Kidney (tissue), 14 donors: ENCODE measurements around the gene DNAJC15. TPM values are rescaled to one million over a fixed set of nuclear protein-coding genes. Genes with fewer than 3 reads are reported as not detected.

Experiments
- DNase-seq, 5 donors: peaks; one replicate each; pipeline ENCODE4 v3.0.0-alpha.2; 2013 to 2020
- FAIRE-seq: peaks from 2 replicates; lab custom pipeline; 2012; peaks lifted over from hg19 to GRCh38; lab: Jason Lieb, UNC
- H3K27ac ChIP-seq, 2 donors: one replicate each; pipeline ENCODE4 v1.7.0; 2013; ENCODE audit warnings: low read depth in 2 of 2, low read length in 2 of 2, inconsistent platforms in 1 of 2
- H3K27me3 ChIP-seq: one replicate; pipeline ENCODE4 v1.7.1; 2013; ENCODE audit warnings: low read length, inconsistent platforms; ENCODE audit not compliant: control insufficient read depth, insufficient read depth
- H3K36me3 ChIP-seq, 3 donors: one replicate each; pipeline versions ENCODE4 v1.7.0 to v1.7.1; 2013; ENCODE audit warnings: low read length in 3 of 3, control low read depth in 1 of 3, inconsistent platforms in 1 of 3; ENCODE audit not compliant: insufficient read depth in 3 of 3, control insufficient read depth in 2 of 3
- H3K4me1 ChIP-seq, 3 donors: one replicate each; pipeline versions ENCODE4 v1.7.0 to v1.7.1; 2013; ENCODE audit warnings: low read length in 3 of 3, inconsistent platforms in 1 of 3, low read depth in 1 of 3; ENCODE audit not compliant: control insufficient read depth in 2 of 3, insufficient read depth in 2 of 3
- H3K4me3 ChIP-seq, 3 donors: one replicate each; pipeline versions ENCODE4 v1.7.0 to v1.8.1; 2013; ENCODE audit warnings: low read length in 3 of 3, control low read depth in 1 of 3, inconsistent platforms in 1 of 3
- H3K9ac ChIP-seq, 3 donors: one replicate each; pipeline versions ENCODE4 v1.7.0 to v1.7.1; 2013; ENCODE audit warnings: low read length in 3 of 3, control low read depth in 1 of 3, inconsistent platforms in 1 of 3
- H3K9me3 ChIP-seq, 3 donors: one replicate each; pipeline versions ENCODE4 v1.7.0 to v1.7.1; 2013; ENCODE audit warnings: low read length in 3 of 3, control low read depth in 1 of 3, inconsistent platforms in 1 of 3; ENCODE audit not compliant: control insufficient read depth in 2 of 3, insufficient read depth in 1 of 3
- intact Hi-C: fragments of 100-400 bp; cut with DNase I; formaldehyde crosslinking; loops from one replicate; pipeline ENCODE4 v1.11.1; 2022
- polyA plus RNA-seq: library from polyadenylated mRNA; stranded (reverse); fragments of 350-450 nt; fragmentation: Illumina TruSeq; extraction: RNeasy Lipid Tissue Mini Kit (QIAGEN cat#74804); gene quantifications from one replicate; pipeline ENCODE4 v1.2.3, GENCODE V29; 2014; ENCODE audit warnings: low read depth, low replicate concordance; ENCODE audit not compliant: insufficient read depth
- total RNA-seq: library from RNA; stranded (reverse); fragmentation: NEBNext Ultra II Directional; extraction: Animal tissue kit (Norgen Biotek cat#: 25700); gene quantifications from one replicate; pipeline ENCODE4 v1.2.1, GENCODE V29; 2021
- TF ChIP-seq, protein P1 (sequence below): IDR thresholded peaks from 3 replicates; pipeline ENCODE4 v1.5.1; 2012; ENCODE audit warnings: mild to moderate bottlenecking, moderate library complexity, borderline replicate concordance; ENCODE audit not compliant: insufficient read depth; ENCODE audit errors: extremely low read depth
- donor health status: control.
- donor health status: control.
- donor health status: control.
- donor health status: control.
- donor health status: control.
- donor health status: DM: yes; HTN: yes; CAD: no.
- donor health status: Normal renal cell carcinoma (clear cell type).

Gene DNAJC15
- total and polyA plus RNA-seq, 2 donors from 2014 or later: 18.8 to 31.0 TPM

DNA sequence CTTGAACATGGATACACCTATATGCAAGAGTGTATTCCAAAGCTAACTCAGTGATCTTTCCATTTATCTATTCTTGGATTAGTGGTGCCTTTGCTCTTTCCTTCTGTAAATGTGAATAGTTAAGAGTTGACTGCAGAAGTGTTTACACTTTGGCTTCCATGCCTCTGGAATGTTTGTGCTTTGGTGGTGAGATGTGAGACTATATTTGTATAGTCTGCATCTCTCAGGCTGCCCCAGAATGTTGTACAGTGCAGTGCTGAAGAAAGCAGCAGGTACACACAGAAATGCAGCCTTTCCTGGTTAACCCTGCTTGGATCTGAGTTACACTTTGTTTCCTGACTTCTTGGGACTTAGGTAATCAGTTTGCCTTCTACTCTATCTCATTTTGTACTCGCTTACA is 90.2 kb downstream of the DNAJC15 start:
- Histone ChIP-seq H3K9me3 (no peaks in the 10 kb centered on the region), H3K9ac (no peak overlapping the region), H3K4me1 (no peaks in the 10 kb centered on the region), H3K36me3 (no peaks in the 10 kb centered on the region), H3K27me3 (no peaks in the 10 kb centered on the region), H3K4me3 (no peak overlapping the region), H3K27ac (no peak overlapping the region)
- intact Hi-C loops: no loop called here
- no peak for FAIRE-seq
- TF ChIP-seq, protein P1, sequence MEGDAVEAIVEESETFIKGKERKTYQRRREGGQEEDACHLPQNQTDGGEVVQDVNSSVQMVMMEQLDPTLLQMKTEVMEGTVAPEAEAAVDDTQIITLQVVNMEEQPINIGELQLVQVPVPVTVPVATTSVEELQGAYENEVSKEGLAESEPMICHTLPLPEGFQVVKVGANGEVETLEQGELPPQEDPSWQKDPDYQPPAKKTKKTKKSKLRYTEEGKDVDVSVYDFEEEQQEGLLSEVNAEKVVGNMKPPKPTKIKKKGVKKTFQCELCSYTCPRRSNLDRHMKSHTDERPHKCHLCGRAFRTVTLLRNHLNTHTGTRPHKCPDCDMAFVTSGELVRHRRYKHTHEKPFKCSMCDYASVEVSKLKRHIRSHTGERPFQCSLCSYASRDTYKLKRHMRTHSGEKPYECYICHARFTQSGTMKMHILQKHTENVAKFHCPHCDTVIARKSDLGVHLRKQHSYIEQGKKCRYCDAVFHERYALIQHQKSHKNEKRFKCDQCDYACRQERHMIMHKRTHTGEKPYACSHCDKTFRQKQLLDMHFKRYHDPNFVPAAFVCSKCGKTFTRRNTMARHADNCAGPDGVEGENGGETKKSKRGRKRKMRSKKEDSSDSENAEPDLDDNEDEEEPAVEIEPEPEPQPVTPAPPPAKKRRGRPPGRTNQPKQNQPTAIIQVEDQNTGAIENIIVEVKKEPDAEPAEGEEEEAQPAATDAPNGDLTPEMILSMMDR: no peak
- no peak for DNase-seq

DNA sequence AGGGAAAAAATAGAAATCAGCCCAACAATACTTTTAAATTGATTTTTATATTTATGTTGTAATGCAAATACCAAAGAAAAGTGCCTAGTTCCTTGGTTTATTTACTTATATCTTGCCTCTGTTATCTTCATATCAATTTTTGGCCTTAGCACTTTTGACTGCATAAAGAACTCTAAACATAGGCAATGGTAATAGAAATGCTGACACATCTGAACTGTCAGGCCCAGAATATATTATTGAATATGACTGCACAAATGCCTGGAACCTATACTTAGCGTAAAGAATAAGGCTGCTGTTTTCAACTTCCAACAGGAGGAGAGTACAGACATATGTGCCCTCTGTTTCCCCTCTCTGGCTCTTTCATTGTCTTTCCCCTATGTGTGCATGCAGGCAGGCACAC is 91.1 kb downstream of the DNAJC15 start:
- intact Hi-C loops: no loop called here
- Histone ChIP-seq H3K36me3 (no peaks in the 10 kb centered on the region), H3K4me1 (no peaks in the 10 kb centered on the region), H3K4me3 (no peak overlapping the region), H3K9me3 (no peaks in the 10 kb centered on the region), H3K27ac (no peak overlapping the region), H3K27me3 (no peaks in the 10 kb centered on the region), H3K9ac (no peak overlapping the region)
- FAIRE-seq (no peak), DNase-seq (no peak)
- TF ChIP-seq, protein P1: no peak

DNA sequence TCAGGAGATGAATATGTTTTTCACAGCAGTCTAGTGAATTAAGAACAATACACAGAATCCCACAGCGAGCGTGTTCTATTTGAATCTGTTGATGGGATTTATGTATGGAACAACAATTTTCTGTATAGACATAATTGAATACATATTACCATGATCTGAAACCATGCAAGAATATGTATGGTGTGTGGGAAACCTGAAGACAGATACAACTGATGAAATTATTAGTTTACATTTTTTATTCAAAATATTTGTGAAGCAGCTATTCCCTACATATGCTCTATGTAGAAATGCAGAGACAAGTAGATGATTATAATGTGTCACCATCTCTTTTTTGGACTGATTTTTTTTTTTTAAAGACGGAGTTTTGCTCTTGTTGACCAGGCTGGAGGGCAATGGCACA is 91.8 kb downstream of the DNAJC15 start:
- intact Hi-C loops: no loop called here
- no peaks in the 10 kb centered on the region for H3K4me1 ChIP-seq
- H3K36me3 ChIP-seq: no peaks in the 10 kb centered on the region
- no peaks in the 10 kb centered on the region for H3K9me3 ChIP-seq
- DNase-seq (no peak), FAIRE-seq (no peak)
- H3K27me3 ChIP-seq: no peaks in the 10 kb centered on the region
- TF ChIP-seq, protein P1: no peak
- no peak overlapping the region for H3K4me3 ChIP-seq
- no peak overlapping the region for H3K27ac ChIP-seq
- no peak overlapping the region for H3K9ac ChIP-seq

DNA sequence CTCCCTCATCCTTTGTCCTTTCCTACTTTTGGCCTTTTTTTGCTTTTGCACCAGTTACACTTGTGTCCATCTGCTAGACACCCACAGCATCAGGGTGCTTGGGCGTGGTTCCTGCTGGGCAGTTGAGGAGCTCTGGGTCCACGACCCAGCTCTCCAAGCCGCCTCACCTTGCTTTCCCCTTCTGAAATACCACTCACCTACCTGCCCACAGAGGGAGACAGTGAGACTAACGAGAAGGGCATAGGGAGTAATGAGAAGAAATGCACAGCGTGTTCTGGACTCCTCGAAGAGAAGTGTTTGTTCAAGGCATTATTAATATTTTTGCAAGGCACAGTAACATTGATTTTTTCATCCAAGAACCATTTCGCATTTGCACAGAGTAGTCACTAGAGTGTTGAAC is 92.9 kb downstream of the DNAJC15 start:
- Histone ChIP-seq H3K36me3 (no peaks in the 10 kb centered on the region), H3K9me3 (no peaks in the 10 kb centered on the region), H3K27ac (no peak overlapping the region), H3K9ac (no peak overlapping the region), H3K4me1 (no peaks in the 10 kb centered on the region), H3K4me3 (no peak overlapping the region), H3K27me3 (no peaks in the 10 kb centered on the region)
- FAIRE-seq (no peak), DNase-seq (no peak)
- TF ChIP-seq, protein P1: no peak
- intact Hi-C loops: no loop called here
